GM12878 (cell line): ENCODE results near the gene TMEM259.

Experiments
- EZH2 ChIP-seq: IDR thresholded peaks from 2 replicates; pipeline ENCODE4 v1.6.1; 2012; ENCODE audit warnings: low read depth, mild to moderate bottlenecking, control low read depth, inconsistent platforms, low read length, borderline replicate concordance; ENCODE audit not compliant: control insufficient read depth
- NFIC ChIP-seq: IDR thresholded peaks from 2 replicates; pipeline ENCODE4 v1.6.1; 2012; ENCODE audit warnings: low read depth, mild to moderate bottlenecking, inconsistent platforms, low read length, moderate library complexity
- NR2C1 ChIP-seq: fragments of 450-650 bp; IDR thresholded peaks from 2 replicates; pipeline ENCODE4 v1.6.1; 2017; ENCODE audit warnings: antibody characterized with exemption, mild to moderate bottlenecking, moderate library complexity
- POLR2A ChIP-seq: IDR thresholded peaks from 2 replicates; pipeline ENCODE4 v1.6.1; 2011; ENCODE audit warnings: low read depth, mild to moderate bottlenecking, low read length
- POLR2AphosphoS5 ChIP-seq: IDR thresholded peaks from 2 replicates; pipeline ENCODE4 v1.6.1; 2011; ENCODE audit warnings: mild to moderate bottlenecking, low read length, inconsistent platforms
- SIN3A ChIP-seq: IDR thresholded peaks from 2 replicates; pipeline ENCODE4 v1.6.1; 2012; ENCODE audit warnings: low read depth, low read length, improper control_type of control experiment
- TAF1 ChIP-seq: IDR thresholded peaks from 2 replicates; pipeline ENCODE4 v1.6.1; 2011; ENCODE audit warnings: mild to moderate bottlenecking, low read depth, low read length, borderline replicate concordance
- TARDBP ChIP-seq: IDR thresholded peaks from 2 replicates; pipeline ENCODE4 v1.6.1; 2016; ENCODE audit warnings: borderline replicate concordance
- ZNF217 ChIP-seq: fragments of 450-650 bp; IDR thresholded peaks from 2 replicates; pipeline ENCODE4 v1.6.1; 2017; ENCODE audit warnings: antibody characterized with exemption, mild to moderate bottlenecking
- TF ChIP-seq, protein P1 (sequence below): fragments of 450-650 bp; IDR thresholded peaks from 2 replicates; pipeline ENCODE4 v1.6.1; 2018; ENCODE audit warnings: mild to moderate bottlenecking, low read depth, moderate library complexity; ENCODE audit not compliant: partially characterized antibody
- TF ChIP-seq, protein P2 (sequence below): fragments of 450-650 bp; IDR thresholded peaks from 2 replicates; pipeline ENCODE4 v1.6.1; 2016; ENCODE audit warnings: mild to moderate bottlenecking
- TF ChIP-seq, protein P3 (sequence below), 3 experiments: IDR thresholded peaks in 2 of 3; conservative IDR thresholded peaks in 1 of 3; 2 replicates each; pipeline ENCODE4 v1.5.1; 2011; ENCODE audit warnings: low read depth in 3 of 3, low read length in 3 of 3, mild to moderate bottlenecking in 3 of 3, control low read depth in 2 of 3, moderate library complexity in 2 of 3, inconsistent platforms in 1 of 3, mixed read lengths in 1 of 3; ENCODE audit not compliant: control insufficient read depth in 2 of 3, insufficient read depth in 1 of 3; ENCODE audit errors: extremely low read depth in 1 of 3
- TF ChIP-seq, protein P4 (sequence below): IDR thresholded peaks from 2 replicates; pipeline ENCODE4 v1.6.1; 2011; ENCODE audit warnings: low read depth, low read length, improper control_type of control experiment, borderline replicate concordance
- TF ChIP-seq, protein P5 (sequence below): fragments of 450-650 bp; IDR thresholded peaks from 2 replicates; pipeline ENCODE4 v1.6.1; 2017; ENCODE audit warnings: low read depth, mild to moderate bottlenecking, moderate library complexity

DNA sequence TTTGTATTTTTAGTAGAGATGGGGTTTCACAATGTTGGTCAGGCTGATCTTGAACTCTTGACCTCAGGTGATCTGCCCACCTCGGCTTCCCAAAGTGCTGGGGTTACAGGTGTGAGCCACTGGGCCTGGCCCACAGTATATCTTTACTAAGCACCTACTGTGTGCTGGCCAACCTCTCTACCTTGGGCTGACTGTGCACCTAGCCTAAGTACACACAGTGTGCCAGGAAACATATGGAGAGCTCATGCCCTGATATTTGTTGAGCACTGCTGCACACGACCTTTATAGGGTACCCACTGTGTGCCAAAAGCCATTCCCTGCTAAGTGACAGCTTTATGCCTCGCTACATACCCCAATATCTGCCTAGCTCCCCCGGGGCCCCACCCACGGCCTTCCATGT, 39.8 kb upstream of the TMEM259 start:
- TF ChIP-seq SIN3A (no peak), POLR2AphosphoS5 (no peak), NR2C1 (no peak), EZH2 (no peak), TAF1 (no peak), ZNF217 (no peak), TARDBP (no peak), POLR2A (no peak), NFIC (no peak)
- TF ChIP-seq, protein P1, sequence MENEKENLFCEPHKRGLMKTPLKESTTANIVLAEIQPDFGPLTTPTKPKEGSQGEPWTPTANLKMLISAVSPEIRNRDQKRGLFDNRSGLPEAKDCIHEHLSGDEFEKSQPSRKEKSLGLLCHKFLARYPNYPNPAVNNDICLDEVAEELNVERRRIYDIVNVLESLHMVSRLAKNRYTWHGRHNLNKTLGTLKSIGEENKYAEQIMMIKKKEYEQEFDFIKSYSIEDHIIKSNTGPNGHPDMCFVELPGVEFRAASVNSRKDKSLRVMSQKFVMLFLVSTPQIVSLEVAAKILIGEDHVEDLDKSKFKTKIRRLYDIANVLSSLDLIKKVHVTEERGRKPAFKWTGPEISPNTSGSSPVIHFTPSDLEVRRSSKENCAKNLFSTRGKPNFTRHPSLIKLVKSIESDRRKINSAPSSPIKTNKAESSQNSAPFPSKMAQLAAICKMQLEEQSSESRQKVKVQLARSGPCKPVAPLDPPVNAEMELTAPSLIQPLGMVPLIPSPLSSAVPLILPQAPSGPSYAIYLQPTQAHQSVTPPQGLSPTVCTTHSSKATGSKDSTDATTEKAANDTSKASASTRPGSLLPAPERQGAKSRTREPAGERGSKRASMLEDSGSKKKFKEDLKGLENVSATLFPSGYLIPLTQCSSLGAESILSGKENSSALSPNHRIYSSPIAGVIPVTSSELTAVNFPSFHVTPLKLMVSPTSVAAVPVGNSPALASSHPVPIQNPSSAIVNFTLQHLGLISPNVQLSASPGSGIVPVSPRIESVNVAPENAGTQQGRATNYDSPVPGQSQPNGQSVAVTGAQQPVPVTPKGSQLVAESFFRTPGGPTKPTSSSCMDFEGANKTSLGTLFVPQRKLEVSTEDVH: no peak
- TF ChIP-seq, protein P2, sequence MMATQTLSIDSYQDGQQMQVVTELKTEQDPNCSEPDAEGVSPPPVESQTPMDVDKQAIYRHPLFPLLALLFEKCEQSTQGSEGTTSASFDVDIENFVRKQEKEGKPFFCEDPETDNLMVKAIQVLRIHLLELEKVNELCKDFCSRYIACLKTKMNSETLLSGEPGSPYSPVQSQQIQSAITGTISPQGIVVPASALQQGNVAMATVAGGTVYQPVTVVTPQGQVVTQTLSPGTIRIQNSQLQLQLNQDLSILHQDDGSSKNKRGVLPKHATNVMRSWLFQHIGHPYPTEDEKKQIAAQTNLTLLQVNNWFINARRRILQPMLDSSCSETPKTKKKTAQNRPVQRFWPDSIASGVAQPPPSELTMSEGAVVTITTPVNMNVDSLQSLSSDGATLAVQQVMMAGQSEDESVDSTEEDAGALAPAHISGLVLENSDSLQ: no peak
- TF ChIP-seq, protein P3, sequence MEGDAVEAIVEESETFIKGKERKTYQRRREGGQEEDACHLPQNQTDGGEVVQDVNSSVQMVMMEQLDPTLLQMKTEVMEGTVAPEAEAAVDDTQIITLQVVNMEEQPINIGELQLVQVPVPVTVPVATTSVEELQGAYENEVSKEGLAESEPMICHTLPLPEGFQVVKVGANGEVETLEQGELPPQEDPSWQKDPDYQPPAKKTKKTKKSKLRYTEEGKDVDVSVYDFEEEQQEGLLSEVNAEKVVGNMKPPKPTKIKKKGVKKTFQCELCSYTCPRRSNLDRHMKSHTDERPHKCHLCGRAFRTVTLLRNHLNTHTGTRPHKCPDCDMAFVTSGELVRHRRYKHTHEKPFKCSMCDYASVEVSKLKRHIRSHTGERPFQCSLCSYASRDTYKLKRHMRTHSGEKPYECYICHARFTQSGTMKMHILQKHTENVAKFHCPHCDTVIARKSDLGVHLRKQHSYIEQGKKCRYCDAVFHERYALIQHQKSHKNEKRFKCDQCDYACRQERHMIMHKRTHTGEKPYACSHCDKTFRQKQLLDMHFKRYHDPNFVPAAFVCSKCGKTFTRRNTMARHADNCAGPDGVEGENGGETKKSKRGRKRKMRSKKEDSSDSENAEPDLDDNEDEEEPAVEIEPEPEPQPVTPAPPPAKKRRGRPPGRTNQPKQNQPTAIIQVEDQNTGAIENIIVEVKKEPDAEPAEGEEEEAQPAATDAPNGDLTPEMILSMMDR (IDR thresholded peaks at IDR 0.05 in 2 of 3, conservative IDR thresholded peaks at IDR 0.05 in 1 of 3; ENCODE audit: control insufficient read depth in 2 of 3, extremely low read depth in 1 of 3, insufficient read depth in 1 of 3, low read depth in 3 of 3, low read length in 3 of 3): no peak
- TF ChIP-seq, protein P4, sequence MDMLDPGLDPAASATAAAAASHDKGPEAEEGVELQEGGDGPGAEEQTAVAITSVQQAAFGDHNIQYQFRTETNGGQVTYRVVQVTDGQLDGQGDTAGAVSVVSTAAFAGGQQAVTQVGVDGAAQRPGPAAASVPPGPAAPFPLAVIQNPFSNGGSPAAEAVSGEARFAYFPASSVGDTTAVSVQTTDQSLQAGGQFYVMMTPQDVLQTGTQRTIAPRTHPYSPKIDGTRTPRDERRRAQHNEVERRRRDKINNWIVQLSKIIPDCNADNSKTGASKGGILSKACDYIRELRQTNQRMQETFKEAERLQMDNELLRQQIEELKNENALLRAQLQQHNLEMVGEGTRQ: no peak
- TF ChIP-seq, protein P5, sequence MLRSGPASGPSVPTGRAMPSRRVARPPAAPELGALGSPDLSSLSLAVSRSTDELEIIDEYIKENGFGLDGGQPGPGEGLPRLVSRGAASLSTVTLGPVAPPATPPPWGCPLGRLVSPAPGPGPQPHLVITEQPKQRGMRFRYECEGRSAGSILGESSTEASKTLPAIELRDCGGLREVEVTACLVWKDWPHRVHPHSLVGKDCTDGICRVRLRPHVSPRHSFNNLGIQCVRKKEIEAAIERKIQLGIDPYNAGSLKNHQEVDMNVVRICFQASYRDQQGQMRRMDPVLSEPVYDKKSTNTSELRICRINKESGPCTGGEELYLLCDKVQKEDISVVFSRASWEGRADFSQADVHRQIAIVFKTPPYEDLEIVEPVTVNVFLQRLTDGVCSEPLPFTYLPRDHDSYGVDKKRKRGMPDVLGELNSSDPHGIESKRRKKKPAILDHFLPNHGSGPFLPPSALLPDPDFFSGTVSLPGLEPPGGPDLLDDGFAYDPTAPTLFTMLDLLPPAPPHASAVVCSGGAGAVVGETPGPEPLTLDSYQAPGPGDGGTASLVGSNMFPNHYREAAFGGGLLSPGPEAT: no peak
